Measurements from ENCODE around the gene USO1.

GRCh38 chr4:75790024-75790423 is 65.6 kb downstream of the USO1 start:
- TF ChIP-seq, protein P1, sequence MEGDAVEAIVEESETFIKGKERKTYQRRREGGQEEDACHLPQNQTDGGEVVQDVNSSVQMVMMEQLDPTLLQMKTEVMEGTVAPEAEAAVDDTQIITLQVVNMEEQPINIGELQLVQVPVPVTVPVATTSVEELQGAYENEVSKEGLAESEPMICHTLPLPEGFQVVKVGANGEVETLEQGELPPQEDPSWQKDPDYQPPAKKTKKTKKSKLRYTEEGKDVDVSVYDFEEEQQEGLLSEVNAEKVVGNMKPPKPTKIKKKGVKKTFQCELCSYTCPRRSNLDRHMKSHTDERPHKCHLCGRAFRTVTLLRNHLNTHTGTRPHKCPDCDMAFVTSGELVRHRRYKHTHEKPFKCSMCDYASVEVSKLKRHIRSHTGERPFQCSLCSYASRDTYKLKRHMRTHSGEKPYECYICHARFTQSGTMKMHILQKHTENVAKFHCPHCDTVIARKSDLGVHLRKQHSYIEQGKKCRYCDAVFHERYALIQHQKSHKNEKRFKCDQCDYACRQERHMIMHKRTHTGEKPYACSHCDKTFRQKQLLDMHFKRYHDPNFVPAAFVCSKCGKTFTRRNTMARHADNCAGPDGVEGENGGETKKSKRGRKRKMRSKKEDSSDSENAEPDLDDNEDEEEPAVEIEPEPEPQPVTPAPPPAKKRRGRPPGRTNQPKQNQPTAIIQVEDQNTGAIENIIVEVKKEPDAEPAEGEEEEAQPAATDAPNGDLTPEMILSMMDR (IDR thresholded peaks at IDR 0.05): no peak
- TF ChIP-seq POLR2A (IDR thresholded peaks at IDR 0.05): no peak

Data from adrenal gland (tissue), 5 donors.